T-helper 9 cell (primary cell): Measurements from ENCODE around the gene EFEMP1.

ENCODE experiments used
- DNase-seq: peaks from one replicate; pipeline ENCODE4 v3.0.0-alpha.2; 2020
- total RNA-seq, 2 donors: gene quantifications; one replicate each; lab custom pipeline; 2026; lab: John Stamatoyannopoulos, UW

EFEMP1 gene
- total RNA-seq = 0 reads per million in 2 donors

GRCh38 chr2:55923091-55923981, at the start of gene EFEMP1:
EFEMP1 (minus strand) TSS chr2:55923782; CDS start chr2:55922440, 1,342 bp downstream.
- DNase-seq = no peak

DNA sequence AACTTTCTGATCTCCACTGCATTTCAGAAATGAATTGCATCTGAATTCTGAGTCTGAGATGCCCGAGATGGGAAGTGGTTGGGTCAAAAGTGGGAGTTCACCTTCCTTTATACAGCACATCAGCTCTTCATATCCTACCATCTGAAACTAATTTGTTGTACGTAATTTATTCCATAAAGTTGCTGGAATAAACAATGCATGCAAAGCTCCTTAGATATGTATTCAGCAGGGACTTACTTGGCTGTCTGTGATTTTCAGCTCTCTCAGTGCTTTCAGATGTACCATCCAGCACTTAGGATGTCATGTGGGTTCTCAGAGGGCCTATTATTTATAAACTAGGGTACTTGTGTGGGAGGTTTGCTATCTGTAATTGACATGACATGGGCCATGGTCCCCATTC, 46.9 kb upstream of the EFEMP1 start:
- DNase-seq = no peak

DNA sequence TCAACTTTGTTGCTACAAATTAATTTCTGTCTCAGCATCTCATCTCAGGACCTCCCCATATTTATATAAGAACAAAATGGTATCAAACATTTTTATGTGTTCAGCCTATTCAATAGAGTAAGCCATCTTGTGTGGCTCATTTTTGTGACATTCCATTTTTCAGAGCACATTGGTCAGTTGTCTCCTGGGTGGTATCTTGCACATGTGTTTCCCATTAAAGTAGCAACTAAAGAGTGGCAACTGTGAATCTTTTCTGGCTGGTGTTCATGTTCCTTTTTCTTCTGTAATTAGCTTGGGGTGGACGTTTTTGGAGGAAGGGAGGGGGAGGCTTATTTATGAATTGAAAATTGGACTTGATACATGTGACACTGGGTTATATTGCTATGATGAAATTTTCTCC, 45.4 kb upstream of the EFEMP1 start:
- no peak for DNase-seq

DNA sequence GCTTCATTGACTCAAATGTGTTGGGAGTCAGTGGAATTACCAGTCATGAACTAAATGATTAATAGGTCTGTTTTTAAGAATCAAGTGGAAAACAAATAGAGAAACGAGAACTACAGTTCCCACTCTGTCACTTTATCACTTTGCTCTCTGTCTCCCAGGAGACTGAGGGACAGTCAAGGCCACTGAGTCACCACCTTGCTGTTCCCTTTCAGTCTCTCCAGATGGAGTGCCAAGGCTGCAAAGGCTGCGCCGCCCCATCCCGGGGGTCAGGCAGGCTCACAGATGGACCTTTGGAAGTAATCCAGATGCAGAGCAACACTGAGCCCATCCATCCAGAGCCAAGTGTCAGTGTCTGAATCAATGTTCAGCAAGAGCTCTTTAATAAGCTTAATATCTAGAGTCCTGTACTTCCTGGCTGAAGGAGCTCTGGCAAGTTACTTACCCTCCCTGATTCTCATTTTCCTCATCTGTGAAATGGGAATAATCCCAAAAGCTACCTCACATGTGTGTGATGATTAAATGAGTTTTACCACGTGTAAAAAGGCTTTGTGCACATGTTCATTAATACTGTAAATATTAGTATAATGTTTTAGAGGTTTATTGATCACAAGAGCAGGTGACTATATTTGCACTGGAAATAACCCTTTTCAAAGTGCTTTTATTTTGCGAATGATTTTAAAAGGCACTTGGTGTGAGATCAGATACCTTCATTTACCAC, 43.0 kb upstream of the EFEMP1 start:
- DNase-seq = no peak

DNA sequence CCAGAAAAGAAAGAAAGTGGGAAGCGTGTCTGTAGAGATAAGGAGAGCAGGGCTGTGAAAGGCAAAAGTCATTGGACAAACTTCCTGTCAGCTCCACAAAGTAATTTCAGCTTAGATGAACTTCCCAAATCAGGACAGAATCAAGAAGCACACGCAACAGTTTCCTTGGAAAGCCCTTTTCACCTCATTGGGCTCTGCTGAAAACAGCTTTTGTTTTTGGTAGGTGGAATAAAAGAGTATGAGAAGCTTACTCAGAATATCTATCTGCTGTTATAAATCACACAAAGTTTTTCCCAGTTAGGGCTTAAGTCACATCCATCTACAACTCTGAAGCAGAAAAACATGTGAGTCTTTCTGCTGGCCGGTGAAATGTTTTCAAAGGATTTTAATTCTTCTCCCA, 42.4 kb upstream of the EFEMP1 start:
- no peak for DNase-seq

DNA sequence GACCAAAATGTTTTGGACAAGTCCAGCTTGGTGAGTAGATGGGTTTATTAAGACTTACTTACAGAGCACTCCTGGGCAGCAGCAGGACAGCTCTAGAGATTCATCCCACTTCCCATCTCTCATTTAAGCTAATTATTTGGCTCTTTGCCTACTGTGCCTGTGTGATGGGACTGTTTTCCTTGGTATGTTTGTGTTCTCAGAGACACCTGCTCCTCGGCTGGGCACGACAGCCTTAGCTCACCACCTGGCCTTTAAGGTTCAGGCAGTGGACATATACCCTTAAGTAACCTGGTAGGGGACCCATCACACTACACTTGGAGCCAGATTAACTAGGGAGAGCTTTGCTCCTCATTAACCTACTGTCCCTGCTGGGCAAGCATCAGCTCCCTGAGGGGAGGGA, 41.7 kb upstream of the EFEMP1 start:
- no peak for DNase-seq

DNA sequence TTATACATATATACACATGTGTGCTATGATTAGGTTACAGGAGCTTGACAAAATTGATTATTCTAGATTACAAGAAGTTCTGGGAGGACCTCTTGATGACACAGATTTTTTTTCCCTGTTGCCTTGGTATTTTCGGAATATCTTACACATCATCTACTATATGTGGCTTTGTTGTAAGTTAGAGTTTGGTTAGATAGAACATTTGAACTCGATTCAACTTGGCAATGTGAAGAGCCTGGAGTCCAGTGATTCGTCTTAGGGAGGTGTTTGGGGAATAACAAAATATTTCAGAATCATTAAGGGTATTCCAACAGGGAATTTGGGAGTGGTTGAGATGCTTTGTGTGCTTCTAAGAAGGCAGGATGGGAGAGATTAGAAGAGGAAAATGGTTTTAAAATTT, 39.3 kb upstream of the EFEMP1 start:
- no peak for DNase-seq

GRCh38 chr2:55961318-55961911, 37.8 kb upstream of the EFEMP1 start:
- no peak for DNase-seq

- no peak for DNase-seq
Measured at GRCh38 chr2:55958756-55959155, 35.2 kb upstream of the EFEMP1 start.

- no peak for DNase-seq
Measured at GRCh38 chr2:55957142-55957541, 33.6 kb upstream of the EFEMP1 start.

- no peak for DNase-seq
Measured at GRCh38 chr2:55954306-55955035, 30.9 kb upstream of the EFEMP1 start.

DNA sequence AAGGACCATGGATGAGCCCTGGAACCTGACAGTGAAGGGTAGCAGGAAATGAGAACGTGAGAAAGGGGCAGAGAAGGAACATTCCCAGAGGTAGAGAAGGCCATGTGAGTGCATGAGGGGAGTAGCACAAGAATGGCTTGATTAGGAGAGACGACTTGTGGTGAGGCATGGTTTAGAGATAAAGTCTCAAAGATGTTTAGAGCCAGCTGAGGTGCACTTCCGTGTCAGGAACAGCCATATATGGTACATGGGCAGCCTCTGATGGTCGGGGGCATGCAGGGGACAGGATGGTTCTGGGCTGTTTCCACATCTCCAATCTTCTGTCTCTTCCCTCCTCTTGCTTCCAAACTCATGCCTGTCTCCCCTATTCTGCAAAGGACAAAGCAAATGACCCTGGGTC, 28.8 kb upstream of the EFEMP1 start:
- DNase-seq = no peak

GRCh38 chr2:55951533-55951932, 28.0 kb upstream of the EFEMP1 start:
- DNase-seq = no peak

DNA sequence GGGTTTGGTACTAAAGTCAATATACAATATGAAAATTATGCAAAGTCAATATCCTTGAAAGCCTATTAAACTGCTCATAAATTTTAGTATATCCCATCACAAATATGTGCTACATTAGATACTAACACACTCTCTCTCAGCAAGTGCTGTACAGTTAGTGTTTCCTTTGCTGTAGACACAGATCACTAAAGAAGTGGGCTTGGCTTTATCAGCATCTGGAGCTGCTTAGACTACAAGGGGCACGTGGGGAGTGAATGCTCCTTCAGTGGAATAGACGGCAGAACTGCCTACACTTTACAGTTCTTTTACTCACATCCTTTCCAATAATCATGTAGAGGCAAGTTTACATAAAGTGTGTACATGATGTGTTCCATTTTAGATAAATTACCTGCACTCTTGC, 26.0 kb upstream of the EFEMP1 start:
- no peak for DNase-seq

DNA sequence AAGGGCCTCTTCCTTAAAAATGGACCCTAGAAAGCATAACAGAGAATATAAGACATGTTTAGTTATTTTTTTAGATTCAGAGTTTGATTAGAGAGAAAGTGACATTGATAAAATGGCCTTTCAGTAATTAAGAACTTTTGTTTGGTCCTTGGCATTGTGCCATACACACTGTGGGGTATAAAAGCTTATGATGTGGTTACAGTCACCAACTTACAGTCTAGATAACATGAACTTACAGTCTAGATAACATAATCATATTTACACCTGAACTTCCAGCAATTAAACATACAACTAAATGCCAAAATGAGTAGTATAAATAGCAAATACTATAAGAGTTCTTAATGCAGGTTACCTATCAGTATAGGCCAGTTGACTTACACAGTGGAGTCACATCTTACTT, 25.6 kb upstream of the EFEMP1 start:
- no peak for DNase-seq

DNA sequence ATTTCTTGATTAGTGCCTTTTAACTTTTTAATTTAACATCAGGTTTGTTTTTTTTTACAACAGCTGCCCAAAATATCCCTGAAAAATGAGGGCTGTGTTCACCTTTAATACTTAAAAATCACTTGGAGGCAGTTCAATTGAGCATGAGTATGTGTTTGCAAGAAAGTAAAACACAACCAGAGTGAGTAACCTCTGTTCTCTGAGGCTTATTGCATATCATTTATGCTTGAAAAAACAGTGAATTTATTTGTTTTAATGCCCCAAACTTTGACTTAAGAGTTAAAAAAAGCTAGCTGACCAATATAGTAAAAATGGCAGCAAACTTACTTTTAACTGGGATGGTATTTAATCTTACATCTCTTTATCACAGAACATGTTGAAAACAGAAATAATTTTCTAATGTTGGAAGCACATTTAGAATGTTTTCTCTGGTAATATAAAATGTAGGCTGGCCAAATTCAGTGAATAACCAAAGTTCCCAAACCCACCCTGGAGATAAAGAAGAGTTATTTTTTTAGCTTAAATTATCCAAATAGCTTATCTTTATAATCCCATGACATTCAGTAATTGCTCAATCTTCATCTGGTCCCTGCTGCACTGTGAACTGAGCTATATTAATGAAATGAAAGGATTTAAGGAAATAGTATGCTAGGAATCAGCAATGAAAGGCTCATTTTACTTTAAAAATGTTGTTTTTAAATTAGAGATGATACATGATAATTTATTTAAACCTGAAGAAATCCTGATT, 24.8 kb upstream of the EFEMP1 start:
- no peak for DNase-seq

DNA sequence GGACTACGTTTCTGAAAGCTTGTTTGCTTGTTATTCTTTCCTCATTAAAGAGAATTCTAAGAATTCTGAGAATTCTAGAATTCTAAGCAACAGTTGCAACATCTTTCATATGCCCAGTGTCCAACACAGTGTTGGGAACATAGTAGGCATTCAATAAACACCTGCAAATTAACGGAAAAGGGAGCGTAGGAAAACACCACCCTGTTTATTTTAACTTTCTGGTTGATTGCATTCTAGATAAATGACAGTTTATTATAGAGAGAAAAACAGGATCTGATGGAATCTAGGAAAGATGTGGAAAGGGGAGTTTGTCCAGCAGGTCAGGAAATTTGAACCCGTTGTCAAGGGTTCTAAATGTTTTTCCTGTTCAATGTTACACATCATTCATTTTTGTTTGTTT, 24.2 kb upstream of the EFEMP1 start:
- no peak for DNase-seq

DNA sequence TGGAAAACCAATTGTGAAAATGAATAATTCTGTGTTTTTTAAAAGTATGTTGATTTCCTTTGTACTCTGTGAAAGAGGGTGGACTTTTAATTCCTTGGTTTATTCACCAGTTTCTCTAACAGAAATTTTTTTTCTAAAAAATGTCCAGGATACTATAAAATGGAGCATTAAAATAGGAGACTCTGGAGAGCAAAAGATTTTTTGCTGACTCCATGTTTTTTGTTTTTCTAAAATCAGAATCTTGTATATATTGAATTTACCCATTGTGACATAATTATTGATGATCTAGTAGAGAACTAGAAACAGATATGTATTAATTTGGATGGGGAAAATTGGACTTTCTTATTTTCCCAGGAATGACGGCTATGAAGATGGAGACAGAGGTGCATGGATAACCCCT, 23.2 kb upstream of the EFEMP1 start:
- no peak for DNase-seq

DNA sequence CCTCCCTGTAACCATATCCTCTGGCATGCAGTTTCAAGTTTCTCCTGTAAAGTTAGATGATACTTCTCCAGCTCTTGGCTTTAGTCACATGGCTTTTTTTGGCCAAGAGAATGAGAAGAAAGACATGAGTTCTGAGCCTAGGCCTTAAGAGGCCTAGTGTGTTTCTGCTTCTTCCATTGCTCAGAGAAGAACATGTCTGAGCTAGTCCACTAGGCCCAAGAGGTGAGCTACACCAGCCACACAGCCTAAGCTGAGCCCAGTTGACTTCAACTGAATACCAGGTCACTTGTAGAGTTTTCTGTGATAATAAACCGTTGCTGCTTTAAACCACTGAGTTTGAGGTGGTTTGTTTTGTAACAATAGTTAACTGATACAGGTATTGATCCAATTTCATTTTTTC, 19.9 kb upstream of the EFEMP1 start:
- DNase-seq = no peak

GRCh38 chr2:55936351-55936750, 12.8 kb upstream of the EFEMP1 start:
- DNase-seq = no peak

- DNase-seq = no peak
Measured at GRCh38 chr2:55934337-55934736, 10.8 kb upstream of the EFEMP1 start.

GRCh38 chr2:55932843-55933242, 9.3 kb upstream of the EFEMP1 start:
- no peak for DNase-seq
